Measurements from ENCODE around the gene DPP10. TPM values are rescaled to one million over a fixed set of nuclear protein-coding genes. Genes with fewer than 3 reads are reported as not detected.

Gene DPP10
- total and polyA plus RNA-seq, 10 of the 15 experiments (the other 5 are each of a cell fraction or from before 2014, with no cell fraction given): not detected

GRCh38 chr2:114683251-114683650 is 240.8 kb downstream of the DPP10 start (continued):
- no peak for TF ChIP-seq ATF2 (IDR thresholded peaks at IDR 0.05; ENCODE audit: low read length)
- TF ChIP-seq TCF12 (IDR thresholded peaks at IDR 0.05; ENCODE audit: low read depth, low read length): no peak
- TF ChIP-seq SUZ12 (IDR thresholded peaks at IDR 0.05; ENCODE audit: unreplicated experiment): no peak
- TF ChIP-seq MEF2B (IDR thresholded peaks at IDR 0.05; ENCODE audit: partially characterized antibody, poor library complexity, severe bottlenecking): no peak
- TF ChIP-seq GABPA (IDR thresholded peaks at IDR 0.05; ENCODE audit: low read depth): no peak

- no peaks in the 10 kb centered on the region for H3K9me3 ChIP-seq (replicated peaks; ENCODE audit: control insufficient read depth, insufficient read depth, low read length)
- CTCF ChIA-PET: no interaction called here
- no peak overlapping the region for H3K27ac ChIP-seq (ENCODE audit: control insufficient read depth, insufficient read depth)
- no peaks in the 10 kb centered on the region for H3K27me3 ChIP-seq (replicated peaks in 1 of 2; ENCODE audit: control insufficient read depth in 2 of 2, insufficient read depth in 2 of 2, low read length in 1 of 2)
- H3K9ac ChIP-seq (ENCODE audit: control insufficient read depth, insufficient read depth, low read length): no peak overlapping the region
- no peak overlapping the region for H3K4me2 ChIP-seq (ENCODE audit: control insufficient read depth, insufficient read depth)
- no peaks in the 10 kb centered on the region for H3K4me1 ChIP-seq (ENCODE audit: control insufficient read depth, insufficient read depth, low read length)
- WGBS (ENCODE audit: insufficient coverage, insufficient replicate concordance, low lambda C conversion rate, missing lambda C conversion rate): 22% methylated on average over 3 of the region's 3 CpGs
- intact Hi-C loops (cut with micrococcal nuclease; ENCODE audit: unreplicated experiment) (no loop called here), in situ Hi-C loops (cut with MboI) (no loop called here)
- SMC1A ChIA-PET (ENCODE audit: uncharacterized antibody, unreplicated experiment): no interaction called here
- DNase-seq (ENCODE audit: low read depth, low spot score): no peak
- no peak for ATAC-seq
- FAIRE-seq: no peak
- RAD21 ChIA-PET (ENCODE audit: unreplicated experiment): no interaction called here
- H3K79me2 ChIP-seq (ENCODE audit: control insufficient read depth, insufficient read depth, low read length): no peaks in the 10 kb centered on the region
- no peaks in the 10 kb centered on the region for H4K20me1 ChIP-seq (ENCODE audit: control insufficient read depth, insufficient read depth)
- H2AFZ ChIP-seq (ENCODE audit: control insufficient read depth, low read depth, low read length): no peak overlapping the region
- POLR2A ChIA-PET: no interaction called here
- no peak overlapping the region for H3K4me3 ChIP-seq
- H3K36me3 ChIP-seq (ENCODE audit: control insufficient read depth in 2 of 2, insufficient read depth in 2 of 2, low read length in 1 of 2): no peaks in the 10 kb centered on the region
- BruUV-seq (replicated peaks): no TSS peak
- TF ChIP-seq SREBF1 (IDR thresholded peaks at IDR 0.05; ENCODE audit: low read length): no peak
- no peak for TF ChIP-seq RELA (IDR thresholded peaks at IDR 0.05; ENCODE audit: borderline replicate concordance, partially characterized antibody)
- no peak for TF ChIP-seq CEBPZ (IDR thresholded peaks at IDR 0.05; ENCODE audit: low read depth, low read length)
- TF ChIP-seq SPI1 (IDR thresholded peaks at IDR 0.05; ENCODE audit: borderline replicate concordance, insufficient read depth, low read depth, low read length): no peak
- TF ChIP-seq HDAC2 (IDR thresholded peaks at IDR 0.05): no peak
- TF ChIP-seq ZNF687 (IDR thresholded peaks at IDR 0.05): no peak
- TF ChIP-seq BACH1 (IDR thresholded peaks at IDR 0.05; ENCODE audit: borderline replicate concordance): no peak
- no peak for TF ChIP-seq BHLHE40 (IDR thresholded peaks at IDR 0.05; ENCODE audit: borderline replicate concordance in 1 of 2, low read depth in 2 of 2, low read length in 1 of 2)
Measured at GRCh38 chr2:114684403-114684802, 242.0 kb downstream of the DPP10 start.

All from GM12878 (cell line).